OCI-LY1 (cell line): ENCODE measurements around the gene PCDHB7.
"Not testable (repeated sequence)": the region's sequence is repeated elsewhere in the genome, so short reads cannot be mapped to it uniquely, and the experiment has no call there.

Experiments
- H2AFZ ChIP-seq: fragments of 200-600 bp; sonication (generic), shearing (Covaris generic); 2 replicates; pipeline ENCODE4 v1.6.0; 2014; ENCODE audit warnings: antibody characterized with exemption, mild to moderate bottlenecking, low read length
- H3F3A ChIP-seq: fragments of 200-600 bp; sonication (generic), shearing (Covaris generic); 2 replicates; pipeline ENCODE4 v1.6.0; 2014; ENCODE audit warnings: mild to moderate bottlenecking, antibody characterized with exemption, low read length, moderate library complexity; ENCODE audit not compliant: insufficient read depth
- H3K27ac ChIP-seq: fragments of 200-600 bp; sonication (generic); 2 replicates; pipeline ENCODE4 v1.5.1; 2014; ENCODE audit warnings: low read length, mixed run types, mild to moderate bottlenecking, low read depth; ENCODE audit not compliant: poor library complexity, severe bottlenecking
- H3K27me3 ChIP-seq: fragments of 200-600 bp; sonication (generic); 2 replicates; pipeline ENCODE4 v1.6.0; 2014; ENCODE audit warnings: antibody characterized with exemption, mild to moderate bottlenecking, low read length, moderate library complexity; ENCODE audit not compliant: insufficient read depth
- H3K36me3 ChIP-seq: fragments of 200-600 bp; sonication (generic); 2 replicates; pipeline ENCODE4 v1.6.1; 2014; ENCODE audit warnings: mild to moderate bottlenecking, antibody characterized with exemption, low read length, moderate library complexity, mixed read lengths; ENCODE audit not compliant: insufficient read depth
- H3K4me1 ChIP-seq: fragments of 200-600 bp; sonication (generic); 2 replicates; pipeline ENCODE4 v1.5.1; 2014; ENCODE audit warnings: mild to moderate bottlenecking, low read length, moderate library complexity; ENCODE audit not compliant: insufficient read depth, severe bottlenecking
- H3K4me2 ChIP-seq: fragments of 200-600 bp; sonication (generic), shearing (Covaris generic); 2 replicates; pipeline ENCODE4 v1.6.1; 2014; ENCODE audit warnings: low read length
- H3K4me3 ChIP-seq: fragments of 200-600 bp; sonication (generic); 2 replicates; pipeline ENCODE4 v1.5.1; 2014; ENCODE audit warnings: low read length, low read depth, mild to moderate bottlenecking, mixed read lengths; ENCODE audit not compliant: poor library complexity, severe bottlenecking
- H3K79me2 ChIP-seq: fragments of 200-600 bp; shearing (Covaris generic); 2 replicates; pipeline ENCODE4 v1.6.1; 2016; ENCODE audit warnings: mixed run types, low read length, mixed read lengths; ENCODE audit not compliant: insufficient read depth
- H3K9ac ChIP-seq: fragments of 200-600 bp; sonication (generic), shearing (Covaris generic); 2 replicates; pipeline ENCODE4 v1.6.1; 2014; ENCODE audit warnings: mild to moderate bottlenecking, low read length, mixed read lengths
- H3K9me2 ChIP-seq: fragments of 200-600 bp; sonication (generic), shearing (Covaris generic); 2 replicates; pipeline ENCODE4 v1.6.1; 2014; ENCODE audit warnings: low read depth, mild to moderate bottlenecking, low read length, mixed read lengths
- H3K9me3 ChIP-seq: fragments of 200-600 bp; shearing (Covaris generic); 2 replicates; pipeline ENCODE4 v1.6.1; 2014; ENCODE audit warnings: low read length, mixed read lengths
- H4K20me1 ChIP-seq: fragments of 200-600 bp; sonication (generic), shearing (Covaris generic); 2 replicates; pipeline ENCODE4 v1.6.0; 2016; ENCODE audit warnings: mild to moderate bottlenecking, low read length; ENCODE audit not compliant: insufficient read depth
- CTCF ChIP-seq: fragments of 200-600 bp; sonication (generic), shearing (Covaris generic); IDR thresholded peaks from 2 replicates; pipeline ENCODE4 v1.5.1; 2017; ENCODE audit warnings: mild to moderate bottlenecking, antibody characterized with exemption, low read length, moderate library complexity, mixed read lengths
- EZH2 ChIP-seq: fragments of 200-600 bp; sonication (generic), shearing (Covaris generic); IDR thresholded peaks from 2 replicates; pipeline ENCODE4 v1.8.0; 2017; ENCODE audit warnings: borderline replicate concordance, mixed run types, mild to moderate bottlenecking, antibody characterized with exemption, low read length, moderate library complexity, mixed read lengths

The PCDHB7 gene

DNA sequence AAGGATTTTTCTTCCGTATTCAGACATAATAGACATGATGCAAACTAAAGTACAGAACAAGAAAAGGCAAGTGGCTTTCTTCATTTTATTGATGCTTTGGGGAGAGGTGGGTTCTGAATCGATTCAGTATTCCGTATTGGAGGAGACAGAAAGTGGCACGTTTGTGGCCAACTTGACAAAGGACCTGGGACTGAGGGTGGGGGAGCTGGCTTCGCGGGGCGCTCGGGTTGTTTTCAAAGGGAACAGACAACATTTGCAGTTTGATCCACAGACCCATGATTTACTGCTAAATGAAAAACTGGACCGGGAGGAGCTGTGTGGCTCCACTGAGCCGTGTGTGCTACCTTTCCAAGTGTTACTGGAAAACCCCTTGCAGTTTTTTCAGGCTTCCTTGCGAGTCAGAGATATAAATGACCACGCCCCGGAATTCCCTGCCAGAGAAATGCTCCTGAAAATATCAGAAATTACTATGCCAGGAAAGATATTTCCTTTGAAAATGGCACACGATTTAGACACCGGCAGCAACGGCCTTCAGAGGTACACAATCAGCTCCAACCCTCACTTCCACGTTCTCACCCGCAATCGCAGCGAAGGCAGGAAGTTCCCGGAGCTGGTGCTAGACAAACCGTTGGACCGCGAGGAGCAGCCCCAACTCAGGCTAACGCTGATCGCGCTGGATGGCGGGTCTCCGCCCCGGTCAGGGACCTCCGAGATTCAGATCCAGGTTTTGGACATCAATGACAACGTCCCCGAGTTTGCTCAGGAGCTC is 22.0 kb upstream of the PCDHB7 start:
- no peaks in the 10 kb centered on the region for H4K20me1 ChIP-seq
- no peaks in the 10 kb centered on the region for H3K27me3 ChIP-seq
- no peaks in the 10 kb centered on the region for H3K9me2 ChIP-seq
- H3K9me3 ChIP-seq: no peaks in the 10 kb centered on the region
- no peaks in the 10 kb centered on the region for H3F3A ChIP-seq
- H3K79me2 ChIP-seq: no peaks in the 10 kb centered on the region
- H3K4me2 ChIP-seq: no peak overlapping the region
- no peak overlapping the region for H2AFZ ChIP-seq
- H3K4me3 ChIP-seq: no peak overlapping the region
- H3K4me1 ChIP-seq: no peaks in the 10 kb centered on the region
- H3K27ac ChIP-seq: no peak overlapping the region
- TF ChIP-seq CTCF (no peak), EZH2 (no peak)
- no peak overlapping the region for H3K9ac ChIP-seq
- H3K36me3 ChIP-seq: no peaks in the 10 kb centered on the region

GRCh38 chr5:141150993-141151325 is 21.5 kb upstream of the PCDHB7 start:
- Histone ChIP-seq H3K27me3 (no peaks in the 10 kb centered on the region), H3K27ac (no peak overlapping the region), H3F3A (no peaks in the 10 kb centered on the region), H3K4me1 (no peaks in the 10 kb centered on the region), H4K20me1 (no peaks in the 10 kb centered on the region), H3K9ac (no peak overlapping the region), H3K4me3 (no peak overlapping the region), H2AFZ (no peak overlapping the region), H3K9me2 (no peaks in the 10 kb centered on the region), H3K9me3 (no peaks in the 10 kb centered on the region), H3K36me3 (no peaks in the 10 kb centered on the region), H3K4me2 (no peak overlapping the region), H3K79me2 (no peaks in the 10 kb centered on the region)
- no peak for TF ChIP-seq EZH2
- TF ChIP-seq CTCF: no peak

DNA sequence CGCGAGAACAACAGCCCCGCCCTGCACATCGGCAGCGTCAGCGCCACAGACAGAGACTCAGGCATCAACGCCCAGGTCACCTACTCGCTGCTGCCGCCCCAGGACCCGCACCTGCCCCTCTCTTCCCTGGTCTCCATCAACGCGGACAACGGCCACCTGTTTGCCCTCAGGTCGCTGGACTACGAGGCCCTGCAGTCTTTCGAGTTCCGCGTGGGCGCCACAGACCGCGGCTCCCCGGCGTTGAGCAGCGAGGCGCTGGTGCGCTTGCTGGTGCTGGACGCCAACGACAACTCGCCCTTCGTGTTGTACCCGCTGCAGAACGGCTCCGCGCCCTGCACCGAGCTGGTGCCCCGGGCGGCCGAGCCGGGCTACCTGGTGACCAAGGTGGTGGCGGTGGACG is 20.8 kb upstream of the PCDHB7 start:
- not testable (repeated sequence) for H3K27me3 ChIP-seq

GRCh38 chr5:141152096-141152495 is 20.3 kb upstream of the PCDHB7 start:
- H3K9me3 ChIP-seq, H3K9ac ChIP-seq, H3K27me3 ChIP-seq, H3K9me2 ChIP-seq, H2AFZ ChIP-seq, H3K36me3 ChIP-seq, H3K4me2 ChIP-seq, H3K27ac ChIP-seq, H4K20me1 ChIP-seq, H3K79me2 ChIP-seq, H3K4me1 ChIP-seq, H3F3A ChIP-seq, H3K4me3 ChIP-seq: not testable (repeated sequence)

More for the DNA sequence above, 20.8 kb upstream of the PCDHB7 start:
- H3K36me3 ChIP-seq, H3F3A ChIP-seq, H3K79me2 ChIP-seq, H3K4me1 ChIP-seq, H2AFZ ChIP-seq, H3K9me2 ChIP-seq, H3K9ac ChIP-seq, H3K9me3 ChIP-seq, H3K4me3 ChIP-seq, H4K20me1 ChIP-seq, H3K4me2 ChIP-seq, H3K27ac ChIP-seq: not testable (repeated sequence)
